SK-N-DZ (cell line): ENCODE data around the gene NTRK2.

ENCODE experiments used
- DNase-seq: peaks from one replicate; pipeline ENCODE4 v3.0.0-alpha.2; 2015; ENCODE audit warnings: low spot score

NTRK2 gene

GRCh38 chr9:84681516-84682285, 12.2 kb downstream of the NTRK2 start:
- DNase-seq = no peak

- DNase-seq = no peak
Measured at GRCh38 chr9:84686068-84686467, 16.5 kb downstream of the NTRK2 start.

- DNase-seq = no peak
Measured at GRCh38 chr9:84688956-84689355, 19.4 kb downstream of the NTRK2 start.

GRCh38 chr9:84691634-84692033, 22.1 kb downstream of the NTRK2 start:
- DNase-seq = no peak

GRCh38 chr9:84694248-84694647, 24.7 kb downstream of the NTRK2 start:
- DNase-seq = no peak

- DNase-seq = no peak
Measured at GRCh38 chr9:84697042-84697441, 27.5 kb downstream of the NTRK2 start.

GRCh38 chr9:84697509-84698114, 28.1 kb downstream of the NTRK2 start:
- peak; percentile 19 for DNase-seq

GRCh38 chr9:84698323-84698722, 28.8 kb downstream of the NTRK2 start:
- DNase-seq = no peak

GRCh38 chr9:84699984-84700383, 30.5 kb downstream of the NTRK2 start:
- no peak for DNase-seq

GRCh38 chr9:84701801-84702200, 32.3 kb downstream of the NTRK2 start:
- no peak for DNase-seq

GRCh38 chr9:84702471-84702870, 32.9 kb downstream of the NTRK2 start:
- DNase-seq = no peak

- no peak for DNase-seq
Measured at GRCh38 chr9:84703793-84704192, 34.3 kb downstream of the NTRK2 start.

- DNase-seq = no peak
Measured at GRCh38 chr9:84705128-84705527, 35.6 kb downstream of the NTRK2 start.

- no peak for DNase-seq
Measured at GRCh38 chr9:84708400-84708799, 38.9 kb downstream of the NTRK2 start.

GRCh38 chr9:84709056-84709455, 39.5 kb downstream of the NTRK2 start:
- DNase-seq = no peak

GRCh38 chr9:84710701-84711397, 41.3 kb downstream of the NTRK2 start:
- no peak for DNase-seq

- DNase-seq = no peak
Measured at GRCh38 chr9:84711398-84711777, 41.9 kb downstream of the NTRK2 start.

GRCh38 chr9:84711936-84712335, 42.4 kb downstream of the NTRK2 start:
- no peak for DNase-seq

- no peak for DNase-seq
Measured at GRCh38 chr9:84716217-84716616, 46.7 kb downstream of the NTRK2 start.

- no peak for DNase-seq
Measured at GRCh38 chr9:84718476-84718875, 48.9 kb downstream of the NTRK2 start.

GRCh38 chr9:84722388-84722989, 53.0 kb downstream of the NTRK2 start:
- no peak for DNase-seq

GRCh38 chr9:84723426-84723825, 53.9 kb downstream of the NTRK2 start:
- no peak for DNase-seq
